Measurements from ENCODE around the gene CD74. TPM values are rescaled to one million over a fixed set of nuclear protein-coding genes. Genes with fewer than 3 reads are reported as not detected.

Gene CD74
- total RNA-seq, 4 donors from 2014 or later: 433 to 1,002 (median 776) TPM

GRCh38 chr5:150353032-150353675 is 59.6 kb downstream of the CD74 start:
- peaks cover 7% of the 10 kb centered on the region for H3K4me1 ChIP-seq
- 61% methylated on average over 3 of the region's 3 CpGs for WGBS
- no peak for TF ChIP-seq POLR2AphosphoS5 (IDR thresholded peaks at IDR 0.05)
- no peak for TF ChIP-seq POLR2A (IDR thresholded peaks at IDR 0.05)
- no peak for TF ChIP-seq CTCF (IDR thresholded peaks at IDR 0.05)
- no peak for TF ChIP-seq EP300 (IDR thresholded peaks at IDR 0.05)
- no peaks in the 10 kb centered on the region for H3K9me3 ChIP-seq
- H3K36me3 ChIP-seq: no peaks in the 10 kb centered on the region
- DNase-seq (ENCODE audit: low spot score in 2 of 2): no peak
- no peak overlapping the region for H3K27ac ChIP-seq
- no peaks in the 10 kb centered on the region for H3K27me3 ChIP-seq
- H3K4me3 ChIP-seq: no peak overlapping the region

GRCh38 chr5:150352244-150353031 is 60.3 kb downstream of the CD74 start:
- 75% methylated on average over 6 of the region's 6 CpGs for WGBS
- Histone ChIP-seq H3K27ac (no peak overlapping the region), H3K4me1 (peaks cover 5% of the 10 kb centered on the region), H3K4me3 (no peak overlapping the region), H3K27me3 (no peaks in the 10 kb centered on the region), H3K36me3 (no peaks in the 10 kb centered on the region), H3K9me3 (no peaks in the 10 kb centered on the region)
- DNase-seq (ENCODE audit: low spot score in 2 of 2): no peak
- no peak for TF ChIP-seq EP300 (IDR thresholded peaks at IDR 0.05)
- TF ChIP-seq CTCF (IDR thresholded peaks at IDR 0.05): no peak
- no peak for TF ChIP-seq POLR2AphosphoS5 (IDR thresholded peaks at IDR 0.05)
- TF ChIP-seq POLR2A (IDR thresholded peaks at IDR 0.05): no peak

Other genes starting within 250 kb of the CD74 start
- under 1 TPM in 2 of 4 donors, not detected in 2; 0.26 to 0.76 TPM for gene CDX1, start 246.1 kb downstream of the CD74 start, total RNA-seq
- not detected for gene SLC6A7, start 222.8 kb downstream of the CD74 start, total RNA-seq
- under 1 TPM in 2 of 4 donors, not detected in 2; 0.26 to 0.64 TPM for gene CAMK2A, start 123.1 kb downstream of the CD74 start, total RNA-seq
- 1 to 10 TPM; 2.7 to 5.4 (median 3.9) TPM for gene ARSI, start 110.0 kb downstream of the CD74 start, total RNA-seq
- 10 to 100 TPM; 32.1 to 54.2 (median 33.1) TPM for gene TCOF1, start 55.2 kb downstream of the CD74 start, total RNA-seq
- 1,000 to 10,000 TPM; 1,684 to 3,537 (median 3,314) TPM for gene RPS14, start 36.8 kb upstream of the CD74 start, total RNA-seq
- 100 to 1,000 TPM in 3 of 4 donors, 10 to 100 TPM in 1; 94.6 to 157 (median 134) TPM for gene NDST1, start 95.2 kb upstream of the CD74 start, total RNA-seq
- 1 to 10 TPM; 3.3 to 8.5 (median 5.6) TPM for gene SYNPO, start 227.8 kb upstream of the CD74 start, total RNA-seq
- under 1 TPM in 1 of 4 donors, not detected in 3; 0.30 TPM for gene MYOZ3, start 248.3 kb upstream of the CD74 start, total RNA-seq